Urothelium cell line (cell line): ENCODE data around the gene AK2.
"Not testable (repeated sequence)": the region's sequence is repeated elsewhere in the genome, so short reads cannot be mapped to it uniquely, and the experiment has no call there.

Source experiments
- DNase-seq: peaks from one replicate; pipeline ENCODE4 v3.0.0; 2011; ENCODE audit warnings: low spot score, mixed read lengths
- FAIRE-seq: peaks from 2 replicates; lab custom pipeline; 2011; peaks lifted over from hg19 to GRCh38; lab: Jason Lieb, UNC

Gene AK2

DNA sequence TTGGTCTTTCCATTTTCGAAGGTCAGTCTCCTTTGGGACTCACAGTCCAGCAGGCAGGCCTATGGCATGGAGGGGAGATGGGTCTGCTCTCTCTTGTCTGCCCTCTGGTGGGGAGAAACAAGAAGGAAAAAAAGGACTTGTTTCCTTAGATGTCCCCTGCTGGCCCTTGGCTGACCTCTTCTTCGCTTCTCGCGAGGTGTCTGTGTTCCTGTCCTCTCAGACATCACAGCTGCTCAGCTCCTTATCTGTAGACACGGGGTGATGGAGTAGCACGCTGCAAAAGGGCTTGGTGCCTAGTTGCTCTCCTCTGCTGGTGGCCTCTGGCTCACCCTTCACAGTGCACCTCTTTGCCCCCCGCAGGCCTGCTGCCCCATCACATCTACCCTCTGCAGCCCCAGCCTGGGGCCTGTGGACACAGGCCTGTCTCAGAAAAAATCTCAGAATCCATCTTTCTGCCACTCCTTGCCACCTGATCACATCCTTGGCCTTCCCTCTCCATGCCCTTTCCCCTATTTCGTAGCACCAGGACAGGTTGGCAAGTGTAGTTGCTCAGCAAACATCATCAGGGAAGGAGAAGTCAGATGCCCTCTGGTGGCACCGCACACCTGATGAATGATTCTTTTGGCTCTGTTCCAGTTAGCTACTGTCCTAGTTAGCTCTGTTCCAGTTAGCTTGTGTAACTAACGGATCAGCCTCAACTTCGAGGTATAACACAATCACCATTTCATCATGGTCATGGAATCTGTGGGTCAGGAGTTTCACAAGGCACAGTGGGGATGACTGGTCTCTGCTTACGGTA lies 18.7 kb upstream of the AK2 start:
- FAIRE-seq (peak; percentile 79), DNase-seq (peak; percentile 70)

- DNase-seq (peak; percentile 43), FAIRE-seq (peak; percentile 58)
Observed at GRCh38 chr1:33050221-33051076, 13.8 kb upstream of the AK2 start.

GRCh38 chr1:33049371-33049770 lies 12.7 kb upstream of the AK2 start:
- DNase-seq (no peak), FAIRE-seq (no peak)

DNA sequence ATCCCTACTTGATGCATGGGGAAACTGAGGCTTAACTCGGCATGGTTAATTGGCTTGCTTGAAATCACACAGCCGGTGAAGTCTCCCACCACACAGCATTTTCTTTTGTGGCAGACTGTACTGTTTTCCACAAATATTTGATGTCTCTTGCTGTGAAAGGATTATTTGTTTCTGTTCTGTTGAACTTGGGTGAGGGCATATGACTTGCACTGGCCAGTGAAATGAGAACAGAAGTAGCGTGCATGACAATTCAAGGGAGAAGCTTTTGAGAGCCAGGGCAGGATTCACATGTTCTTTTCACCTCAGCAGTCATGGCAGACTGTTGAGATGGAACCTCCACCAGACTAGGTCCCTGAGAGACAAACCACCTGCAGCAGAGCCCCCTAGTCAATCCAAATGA lies 11.7 kb upstream of the AK2 start:
- no peak for DNase-seq
- FAIRE-seq, result no peak

- DNase-seq (no peak), FAIRE-seq (peak; percentile 82)
Observed at GRCh38 chr1:33047839-33048305, 11.2 kb upstream of the AK2 start.

DNA sequence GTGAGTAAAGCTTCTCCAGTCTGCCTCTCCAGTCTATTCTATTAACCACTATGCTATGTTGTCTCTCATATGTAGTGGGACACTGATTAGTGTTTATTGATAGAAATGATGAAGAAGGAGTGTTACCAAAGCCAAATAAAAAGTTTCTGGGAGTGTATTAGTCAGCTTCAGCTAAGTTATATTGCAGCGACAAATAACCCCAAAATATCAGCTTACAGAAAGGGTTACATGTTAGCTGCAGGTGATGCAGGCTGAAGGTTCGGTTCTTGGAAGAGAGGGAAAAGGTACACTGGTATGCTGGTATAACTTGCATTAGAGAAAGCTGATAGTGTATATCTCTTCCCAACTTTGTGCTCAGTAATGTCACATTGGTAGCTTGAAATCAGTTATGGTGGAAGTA lies 10.6 kb upstream of the AK2 start:
- FAIRE-seq, result no peak

GRCh38 chr1:33046234-33046633 lies 9.6 kb upstream of the AK2 start:
- DNase-seq, FAIRE-seq: not testable (repeated sequence)

More for the DNA sequence above, 10.6 kb upstream of the AK2 start:
- DNase-seq, result no peak

GRCh38 chr1:33045814-33046213 lies 9.1 kb upstream of the AK2 start:
- no peak for FAIRE-seq

DNA sequence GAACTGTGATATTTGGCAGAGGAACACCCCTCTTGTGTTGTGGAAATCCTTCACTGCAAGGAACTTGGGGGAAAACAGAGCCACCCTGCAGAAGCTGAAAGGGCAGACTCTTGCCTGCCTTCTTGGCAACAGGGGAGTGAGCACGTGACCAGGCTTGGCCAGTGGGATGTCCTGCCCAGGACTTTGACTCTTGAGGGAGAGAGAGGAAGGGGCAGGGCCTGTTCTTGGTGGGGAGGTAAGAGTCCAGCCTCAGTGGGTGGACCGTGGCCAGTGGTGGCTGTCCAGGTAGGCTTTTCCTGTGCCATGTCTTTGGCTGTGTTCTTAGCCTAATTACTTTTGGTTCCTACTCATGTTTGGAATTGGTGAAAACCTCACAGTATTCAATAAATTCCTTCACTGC lies 8.6 kb upstream of the AK2 start:
- FAIRE-seq (no peak), DNase-seq (no peak)

More at GRCh38 chr1:33045814-33046213, 9.1 kb upstream of the AK2 start:
- no peak for DNase-seq

- FAIRE-seq, result no peak
- no peak for DNase-seq
Observed at GRCh38 chr1:33043267-33044092, 6.8 kb upstream of the AK2 start.

DNA sequence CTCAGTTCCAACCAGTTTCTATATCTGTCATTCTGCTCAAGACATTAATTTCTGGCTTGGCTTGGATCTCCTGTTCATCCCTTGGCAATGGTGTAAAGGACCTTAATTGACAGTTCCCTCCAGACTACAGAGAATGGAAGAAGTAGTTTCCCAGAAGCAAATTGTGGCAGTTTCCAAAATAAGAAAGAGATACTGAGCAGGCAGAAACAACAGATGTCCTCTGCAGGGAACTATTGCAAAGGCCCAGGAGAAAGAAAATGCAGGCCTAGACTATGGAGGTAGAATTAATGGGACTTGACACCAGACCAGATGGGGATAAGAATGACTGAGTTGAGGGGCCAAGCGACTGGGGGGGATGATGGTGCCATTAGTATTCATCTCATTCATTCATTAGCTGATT lies 6.1 kb upstream of the AK2 start:
- DNase-seq, result no peak
- no peak for FAIRE-seq

DNA sequence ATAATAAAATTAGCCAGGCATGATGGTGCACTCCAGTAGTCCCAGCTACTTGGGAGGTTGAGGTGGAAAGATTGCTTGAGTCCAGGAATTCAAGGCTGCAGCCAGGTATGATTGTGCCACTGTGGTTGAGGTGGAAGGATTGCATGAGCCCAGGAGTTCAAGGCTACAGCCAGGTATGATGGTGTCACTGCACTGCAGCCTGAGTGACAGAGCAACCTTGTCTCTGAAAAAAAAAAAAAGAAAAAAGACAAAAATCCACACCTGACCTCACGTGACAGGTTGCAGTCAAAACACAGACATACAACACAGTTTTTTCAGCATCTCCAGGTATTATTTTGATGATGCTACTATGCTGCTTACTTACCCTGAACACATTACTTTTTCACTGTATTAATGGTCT lies 4.3 kb upstream of the AK2 start:
- DNase-seq (no peak), FAIRE-seq (no peak)

GRCh38 chr1:33039840-33040239 lies 3.2 kb upstream of the AK2 start:
- FAIRE-seq, result no peak
- DNase-seq, result no peak

GRCh38 chr1:33036051-33036525 lies 595 bp downstream of the AK2 start:
- no peak for FAIRE-seq
- DNase-seq, result no peak

GRCh38 chr1:33032126-33032869 lies 4.4 kb downstream of the AK2 start:
- FAIRE-seq (no peak), DNase-seq (no peak)

DNA sequence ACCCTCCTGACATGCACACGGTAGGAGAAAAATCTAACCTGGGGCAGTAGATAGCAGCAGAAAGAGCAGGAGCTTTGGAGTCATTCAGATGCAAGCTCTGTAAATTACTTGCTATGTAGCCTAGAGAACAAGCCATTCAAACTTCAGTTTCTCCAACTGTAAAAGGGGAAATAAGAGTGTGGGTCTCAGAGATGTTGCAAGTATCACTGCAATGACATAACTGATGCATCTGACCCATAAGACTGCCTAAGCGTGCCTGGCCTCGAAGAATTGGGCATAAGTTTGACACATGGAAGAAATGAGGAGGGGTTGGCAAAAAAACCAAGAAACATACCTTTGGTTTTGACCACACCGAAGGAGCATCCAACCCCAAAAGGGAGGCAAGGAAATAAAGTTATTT lies 5.2 kb downstream of the AK2 start:
- FAIRE-seq, result no peak
- DNase-seq, result no peak

GRCh38 chr1:33030575-33030974 lies 6.1 kb downstream of the AK2 start:
- FAIRE-seq (no peak), DNase-seq (no peak)

- DNase-seq (no peak), FAIRE-seq (no peak)
Observed at GRCh38 chr1:33029921-33030320, 6.8 kb downstream of the AK2 start.

- no peak for FAIRE-seq
- DNase-seq, result no peak
Observed at GRCh38 chr1:33029209-33029608, 7.5 kb downstream of the AK2 start.

GRCh38 chr1:33025761-33026160 lies 10.9 kb downstream of the AK2 start:
- FAIRE-seq (no peak), DNase-seq (no peak)
